ENCODE measurements around the gene DSN1.

DNA sequence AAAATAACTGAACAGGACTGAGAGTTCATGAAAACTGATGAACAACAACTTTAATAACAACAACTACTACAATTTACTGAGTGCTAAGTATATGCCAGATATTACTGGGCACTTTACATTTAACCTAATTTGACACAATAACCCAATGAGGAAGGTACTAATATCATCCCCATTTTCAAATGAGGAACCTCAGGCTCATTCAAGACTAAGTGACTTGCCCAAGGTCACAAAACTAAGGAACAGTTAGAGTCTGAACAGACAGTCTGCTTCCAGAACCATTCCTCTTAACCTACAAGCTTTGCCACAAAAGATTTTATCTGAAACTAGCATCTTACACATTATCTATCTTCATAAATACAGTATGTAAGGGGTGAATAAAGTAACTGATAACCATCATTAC is 17.1 kb downstream of the DSN1 start:
- no peak for TF ChIP-seq CTCF (IDR thresholded peaks at IDR 0.05)
- TF ChIP-seq REST (IDR thresholded peaks at IDR 0.05; ENCODE audit: insufficient read depth in 1 of 2, low read depth in 2 of 2, low read length in 1 of 2), result no peak
- no peak for TF ChIP-seq SIN3A (IDR thresholded peaks at IDR 0.05; ENCODE audit: borderline replicate concordance, insufficient read depth, low read depth, low read length)
- no peak for TF ChIP-seq POLR2AphosphoS5 (IDR thresholded peaks at IDR 0.05; ENCODE audit: low read depth, low read length)

Data from Panc1 (cell line).